SK-N-SH (cell line): ENCODE measurements around the gene SELENOH. TPM values are rescaled to one million over a fixed set of nuclear protein-coding genes. Genes with fewer than 3 reads are reported as not detected.

Experiments
- CTCF ChIA-PET: fragments of 300-600, 350-600 bp; formaldehyde crosslinking; extraction: SDS; loops from one replicate; lab custom pipeline; 2021; lab: Yijun Ruan, JAX
- POLR2A ChIA-PET: fragments of 350-600 bp; sonication (Branson Sonifier 250); formaldehyde crosslinking; extraction: SDS; loops from one replicate; lab custom pipeline; 2020; ENCODE audit warnings: antibody characterized with exemption, inconsistent platforms; lab: Yijun Ruan, JAX
- DNase-seq: peaks from one replicate; pipeline ENCODE4 v3.0.0; 2012
- H2AFZ ChIP-seq: fragments of 200-600 bp; sonication (generic); 2 replicates; pipeline ENCODE4 v1.8.1; 2016; ENCODE audit warnings: antibody characterized with exemption, mild to moderate bottlenecking, low read depth
- H3F3A ChIP-seq: fragments of 200-600 bp; sonication (generic); replicated peaks from 2 replicates; pipeline ENCODE3; 2016; ENCODE audit warnings: antibody characterized with exemption, mild to moderate bottlenecking; ENCODE audit not compliant: insufficient read depth
- H3K27ac ChIP-seq, 2 experiments: fragments of 200-500 bp in 1 of 2; fragments of 200-600 bp in 1 of 2; sonication (Bioruptor generic) in 1 of 2; sonication (generic), shearing (Covaris generic) in 1 of 2; 2 replicates each; pipeline versions ENCODE4 v1.5.1 to v1.6.1; 2014 to 2016; ENCODE audit warnings: low read depth in 2 of 2, inconsistent platforms in 1 of 2, low read length in 1 of 2, mild to moderate bottlenecking in 1 of 2, mixed read lengths in 1 of 2
- H3K27me3 ChIP-seq: fragments of 200-600 bp; sonication (generic), shearing (Covaris generic); 2 replicates; pipeline ENCODE4 v1.6.1; 2016; ENCODE audit warnings: mixed run types; ENCODE audit not compliant: insufficient read depth
- H3K36me3 ChIP-seq, 2 experiments: fragments of 200-500 bp in 1 of 2; fragments of 200-600 bp in 1 of 2; sonication (Bioruptor generic) in 1 of 2; sonication (generic) in 1 of 2; replicated peaks in 1 of 2; 2 replicates each; pipeline versions ENCODE3 to v1.5.1; 2014 to 2016; ENCODE audit warnings: low read length in 1 of 2, mild to moderate bottlenecking in 1 of 2; ENCODE audit not compliant: insufficient read depth in 2 of 2, control insufficient read depth in 1 of 2
- H3K4me1 ChIP-seq, 2 experiments: fragments of 200-500 bp in 1 of 2; fragments of 200-600 bp in 1 of 2; sonication (Bioruptor generic) in 1 of 2; sonication (generic), shearing (Covaris generic) in 1 of 2; 2 replicates each; pipeline versions ENCODE4 v1.5.1 to v1.6.1; 2014 to 2016; ENCODE audit warnings: low read depth in 1 of 2, low read length in 1 of 2, mixed run types in 1 of 2; ENCODE audit not compliant: insufficient read depth in 2 of 2, control insufficient read depth in 1 of 2
- H3K4me2 ChIP-seq: fragments of 200-600 bp; sonication (generic), shearing (Covaris generic); 2 replicates; pipeline ENCODE4 v1.6.1; 2017; ENCODE audit warnings: mixed run types
- H3K4me3 ChIP-seq, 2 experiments: fragments of 200-500 bp in 1 of 2; fragments of 200-600 bp in 1 of 2; sonication (Bioruptor generic) in 1 of 2; sonication (generic), shearing (Covaris generic) in 1 of 2; 2 replicates each; pipeline versions ENCODE4 v1.5.1 to v1.8.1; 2014 to 2016; ENCODE audit warnings: low read depth in 2 of 2, inconsistent platforms in 1 of 2, low read length in 1 of 2, mild to moderate bottlenecking in 1 of 2, mixed read lengths in 1 of 2, moderate library complexity in 1 of 2
- H3K79me2 ChIP-seq: fragments of 200-600 bp; sonication (generic); 2 replicates; pipeline ENCODE4 v1.8.1; 2017; ENCODE audit warnings: mild to moderate bottlenecking; ENCODE audit not compliant: insufficient read depth
- H3K9ac ChIP-seq: fragments of 200-600 bp; sonication (generic); 2 replicates; pipeline ENCODE4 v1.6.1; 2017; ENCODE audit warnings: mixed run types
- H3K9me2 ChIP-seq: fragments of 200-600 bp; sonication (generic); 2 replicates; pipeline ENCODE4 v1.6.1; 2017; ENCODE audit warnings: mixed run types
- H3K9me3 ChIP-seq: fragments of 200-600 bp; sonication (generic); 2 replicates; pipeline ENCODE4 v1.6.1; 2017; ENCODE audit warnings: mixed run types, mild to moderate bottlenecking, moderate library complexity
- H4K20me1 ChIP-seq: fragments of 200-600 bp; sonication (generic); 2 replicates; pipeline ENCODE4 v1.6.1; 2017; ENCODE audit warnings: mild to moderate bottlenecking, mixed run types; ENCODE audit not compliant: insufficient read depth
- ELF1 ChIP-seq: IDR thresholded peaks from 2 replicates; pipeline ENCODE4 v1.4.0; 2012
- EP300 ChIP-seq, 2 experiments: IDR thresholded peaks; 2 replicates each; pipeline versions ENCODE4 v1.4.0 to v1.6.1; 2012; ENCODE audit warnings: borderline replicate concordance in 1 of 2, low read depth in 1 of 2, low read length in 1 of 2
- FOXM1 ChIP-seq: IDR thresholded peaks from 2 replicates; pipeline ENCODE4 v1.4.0; 2012; ENCODE audit warnings: low read depth, mild to moderate bottlenecking
- POLR2AphosphoS5 ChIP-seq: IDR thresholded peaks from 2 replicates; pipeline ENCODE4 v1.6.1; 2012; ENCODE audit warnings: low read depth, low read length
- SIN3A ChIP-seq: IDR thresholded peaks from 2 replicates; pipeline ENCODE4 v1.6.1; 2012; ENCODE audit warnings: low read depth, mild to moderate bottlenecking, low read length, moderate library complexity, borderline replicate concordance
- SMC3 ChIP-seq: IDR thresholded peaks from 2 replicates; pipeline ENCODE4 v1.6.1; 2012; ENCODE audit warnings: low read depth, low read length, improper control_type of control experiment
- WGBS: methylation state at CpG from one replicate; pipeline ENCODE4 v1.1.6; 2017; ENCODE audit warnings: low lambda C conversion rate; 5-methylcytosine and 5-hydroxymethylcytosine counted together
- polyA plus RNA-seq, 3 experiments: library from polyadenylated mRNA; depleted of rRNA; stranded (reverse); fragments of >200 nt; gene quantifications; 2 replicates each; pipeline ENCODE4 v1.2.3, GENCODE V29; 2012
- TF ChIP-seq, protein P1 (sequence below): IDR thresholded peaks from 2 replicates; pipeline ENCODE4 v1.4.0; 2012; ENCODE audit warnings: low read depth, borderline replicate concordance
- TF ChIP-seq, protein P2 (sequence below): fragments of 150-350 bp; IDR thresholded peaks from 2 replicates; pipeline ENCODE4 v1.6.1; 2016; ENCODE audit warnings: mild to moderate bottlenecking, low read depth, low read length

SELENOH gene
- polyA plus RNA-seq, 1 of the 3 experiments (the other 2 are of a cell fraction), result 333 TPM

DNA sequence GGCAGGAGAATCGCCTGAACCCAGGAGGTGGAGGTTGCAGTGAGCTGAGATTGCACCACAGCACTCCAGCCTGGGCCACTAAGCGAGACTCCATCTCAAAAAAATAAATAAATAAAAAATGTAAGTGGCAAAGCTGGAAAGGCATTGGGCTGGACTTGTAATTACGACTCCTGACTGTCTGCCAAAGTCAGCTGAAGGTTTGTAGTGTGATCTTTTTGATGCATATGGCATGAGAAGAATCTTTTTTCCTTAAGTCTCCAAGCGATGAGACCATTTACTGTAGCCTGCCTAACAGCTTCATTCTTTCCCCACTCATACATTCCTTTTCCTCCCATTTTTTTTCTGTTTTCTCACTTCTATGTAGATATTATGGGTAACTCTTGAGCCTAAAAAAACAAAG is 45.1 kb downstream of the SELENOH start:
- no peaks in the 10 kb centered on the region for H3K9me3 ChIP-seq
- H3K9me2 ChIP-seq, result no peaks in the 10 kb centered on the region
- peaks cover 0 to 3% of the 10 kb centered on the region in 2 experiments for H3K36me3 ChIP-seq
- H3K27me3 ChIP-seq, result no peaks in the 10 kb centered on the region
- no peak overlapping the region for H2AFZ ChIP-seq
- H3K4me1 ChIP-seq, result peaks cover 0 to 15% of the 10 kb centered on the region in 2 experiments; a peak in 2 of 4 replicates
- peaks cover 39% of the 10 kb centered on the region for H4K20me1 ChIP-seq
- peaks cover 97% of the 10 kb centered on the region for H3K79me2 ChIP-seq
- 95% methylated on average over 4 of the region's 4 CpGs for WGBS
- H3F3A ChIP-seq, result peaks cover 5% of the 10 kb centered on the region
- DNase-seq, result no peak
- ChIA-PET POLR2A (no interaction called here), CTCF (interaction anchor here (1.0 kb wide), 1 partner anchor 14 kb away, joined by 3 read pairs; no protein-coding TSS in a partner anchor)
- H3K9ac ChIP-seq, result no peak overlapping the region
- no peak overlapping the region for H3K27ac ChIP-seq
- TF ChIP-seq, protein P1, sequence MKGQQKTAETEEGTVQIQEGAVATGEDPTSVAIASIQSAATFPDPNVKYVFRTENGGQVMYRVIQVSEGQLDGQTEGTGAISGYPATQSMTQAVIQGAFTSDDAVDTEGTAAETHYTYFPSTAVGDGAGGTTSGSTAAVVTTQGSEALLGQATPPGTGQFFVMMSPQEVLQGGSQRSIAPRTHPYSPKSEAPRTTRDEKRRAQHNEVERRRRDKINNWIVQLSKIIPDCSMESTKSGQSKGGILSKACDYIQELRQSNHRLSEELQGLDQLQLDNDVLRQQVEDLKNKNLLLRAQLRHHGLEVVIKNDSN, result no peak
- TF ChIP-seq POLR2AphosphoS5 (no peak), EP300 (IDR thresholded peaks at IDR 0.05; ENCODE audit: borderline replicate concordance in 1 of 2, low read depth in 1 of 2, low read length in 1 of 2) (no peak), ELF1 (no peak), SIN3A (no peak)
- TF ChIP-seq, protein P2, sequence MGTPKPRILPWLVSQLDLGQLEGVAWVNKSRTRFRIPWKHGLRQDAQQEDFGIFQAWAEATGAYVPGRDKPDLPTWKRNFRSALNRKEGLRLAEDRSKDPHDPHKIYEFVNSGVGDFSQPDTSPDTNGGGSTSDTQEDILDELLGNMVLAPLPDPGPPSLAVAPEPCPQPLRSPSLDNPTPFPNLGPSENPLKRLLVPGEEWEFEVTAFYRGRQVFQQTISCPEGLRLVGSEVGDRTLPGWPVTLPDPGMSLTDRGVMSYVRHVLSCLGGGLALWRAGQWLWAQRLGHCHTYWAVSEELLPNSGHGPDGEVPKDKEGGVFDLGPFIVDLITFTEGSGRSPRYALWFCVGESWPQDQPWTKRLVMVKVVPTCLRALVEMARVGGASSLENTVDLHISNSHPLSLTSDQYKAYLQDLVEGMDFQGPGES, result no peak
- H3K4me3 ChIP-seq, result no peak overlapping the region
- no peak overlapping the region for H3K4me2 ChIP-seq

DNA sequence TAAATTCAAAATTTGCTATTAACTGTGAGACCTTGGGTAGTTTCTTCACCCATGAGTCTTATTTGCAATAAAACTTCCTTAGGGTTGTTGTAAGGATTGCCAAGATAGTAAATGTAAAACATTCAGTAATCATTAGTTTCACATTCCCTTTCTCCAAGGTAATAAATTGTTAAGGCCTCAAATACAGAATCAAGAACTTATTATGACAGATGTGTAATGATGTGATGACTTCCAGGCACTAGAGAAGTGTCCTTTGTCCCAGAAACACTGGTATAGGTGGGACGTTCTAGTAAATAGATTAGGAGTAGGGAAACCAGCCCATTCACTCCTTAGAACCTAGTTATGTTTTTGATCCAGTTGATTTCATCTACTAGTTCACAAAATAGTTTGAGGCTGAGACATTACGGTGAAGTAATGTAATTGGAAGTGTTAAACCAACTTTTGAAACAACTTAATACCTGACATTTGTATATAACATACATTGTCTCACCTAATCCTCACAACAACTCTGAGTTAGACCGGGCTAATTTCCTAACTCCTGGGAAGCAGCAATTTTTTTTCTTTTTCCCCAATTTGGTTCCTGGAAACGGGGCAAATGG is 45.8 kb downstream of the SELENOH start:
- TF ChIP-seq FOXM1 (no peak), SMC3 (no peak)
- ChIA-PET POLR2A (no interaction called here), CTCF (interaction anchor here (1.0 to 2.1 kb wide), 2 partner anchors 13 to 14 kb away, joined by 3 to 17 read pairs; no protein-coding TSS in a partner anchor)
- Histone ChIP-seq H3K27ac (peak overlapping the region in 1 of 2 experiments; percentile 5; a peak in 1 of 4 replicates), H3K9me3 (no peaks in the 10 kb centered on the region), H3K4me1 (peaks cover 0 to 15% of the 10 kb centered on the region in 2 experiments; a peak in 2 of 4 replicates), H3K4me2 (no peak overlapping the region), H3F3A (peaks cover 5% of the 10 kb centered on the region), H3K9me2 (no peaks in the 10 kb centered on the region), H2AFZ (no peak overlapping the region), H3K4me3 (no peak overlapping the region), H4K20me1 (peaks cover 39% of the 10 kb centered on the region), H3K27me3 (no peaks in the 10 kb centered on the region), H3K79me2 (peaks cover 97% of the 10 kb centered on the region), H3K9ac (no peak overlapping the region), H3K36me3 (peaks cover 0 to 8% of the 10 kb centered on the region in 2 experiments)
- WGBS, result 90% methylated on average over 4 of the region's 4 CpGs
- DNase-seq, result no peak
